ENCODE results near the gene AZU1. TPM values are rescaled to one million over a fixed set of nuclear protein-coding genes. Genes with fewer than 3 reads are reported as not detected.
"Not testable (repeated sequence)": the region's sequence is repeated elsewhere in the genome, so short reads cannot be mapped to it uniquely, and the experiment has no call there.

AZU1 gene
- total RNA-seq, 1 donor from 2014 or later: not detected

DNA sequence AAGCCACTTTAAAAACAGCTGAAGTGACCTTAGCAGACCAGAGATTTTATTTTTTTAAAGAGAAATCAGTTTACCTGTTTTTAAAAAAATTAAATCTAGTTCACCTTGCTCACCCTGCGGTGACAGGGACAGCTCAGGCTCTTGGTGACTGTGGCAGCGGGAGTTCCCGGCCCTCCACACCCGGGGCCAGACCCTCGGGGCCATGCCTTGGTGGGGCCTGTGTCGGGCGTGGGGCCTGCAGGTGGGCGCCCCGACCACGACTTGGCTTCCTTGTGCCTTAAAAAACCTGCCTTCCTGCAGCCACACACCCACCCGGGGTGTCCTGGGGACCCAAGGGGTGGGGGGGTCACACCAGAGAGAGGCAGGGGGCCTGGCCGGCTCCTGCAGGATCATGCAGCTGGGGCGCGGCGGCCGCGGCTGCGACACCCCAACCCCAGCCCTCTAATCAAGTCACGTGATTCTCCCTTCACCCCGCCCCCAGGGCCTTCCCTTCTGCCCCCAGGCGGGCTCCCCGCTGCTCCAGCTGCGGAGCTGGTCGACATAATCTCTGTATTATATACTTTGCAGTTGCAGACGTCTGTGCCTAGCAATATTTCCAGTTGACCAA, 16.7 kb upstream of the AZU1 start:
- ATAC-seq: no peak

DNA sequence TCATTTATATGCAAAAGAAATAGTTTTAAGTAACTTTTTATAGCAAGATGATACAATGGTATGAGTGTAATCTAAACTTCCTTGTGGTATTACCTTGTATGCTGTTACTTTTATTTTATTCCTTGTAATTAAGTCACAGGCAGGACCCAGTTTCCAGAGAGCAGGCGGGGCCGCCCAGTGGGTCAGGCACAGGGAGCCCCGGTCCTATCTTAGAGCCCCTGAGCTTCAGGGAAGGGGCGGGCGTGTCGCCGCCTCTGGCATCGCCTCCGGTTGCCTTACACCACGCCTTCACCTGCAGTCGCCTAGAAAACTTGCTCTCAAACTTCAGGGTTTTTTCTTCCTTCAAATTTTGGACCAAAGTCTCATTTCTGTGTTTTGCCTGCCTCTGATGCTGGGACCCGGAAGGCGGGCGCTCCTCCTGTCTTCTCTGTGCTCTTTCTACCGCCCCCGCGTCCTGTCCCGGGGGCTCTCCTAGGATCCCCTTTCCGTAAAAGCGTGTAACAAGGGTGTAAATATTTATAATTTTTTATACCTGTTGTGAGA, 16.1 kb upstream of the AZU1 start:
- ATAC-seq: no peak

DNA sequence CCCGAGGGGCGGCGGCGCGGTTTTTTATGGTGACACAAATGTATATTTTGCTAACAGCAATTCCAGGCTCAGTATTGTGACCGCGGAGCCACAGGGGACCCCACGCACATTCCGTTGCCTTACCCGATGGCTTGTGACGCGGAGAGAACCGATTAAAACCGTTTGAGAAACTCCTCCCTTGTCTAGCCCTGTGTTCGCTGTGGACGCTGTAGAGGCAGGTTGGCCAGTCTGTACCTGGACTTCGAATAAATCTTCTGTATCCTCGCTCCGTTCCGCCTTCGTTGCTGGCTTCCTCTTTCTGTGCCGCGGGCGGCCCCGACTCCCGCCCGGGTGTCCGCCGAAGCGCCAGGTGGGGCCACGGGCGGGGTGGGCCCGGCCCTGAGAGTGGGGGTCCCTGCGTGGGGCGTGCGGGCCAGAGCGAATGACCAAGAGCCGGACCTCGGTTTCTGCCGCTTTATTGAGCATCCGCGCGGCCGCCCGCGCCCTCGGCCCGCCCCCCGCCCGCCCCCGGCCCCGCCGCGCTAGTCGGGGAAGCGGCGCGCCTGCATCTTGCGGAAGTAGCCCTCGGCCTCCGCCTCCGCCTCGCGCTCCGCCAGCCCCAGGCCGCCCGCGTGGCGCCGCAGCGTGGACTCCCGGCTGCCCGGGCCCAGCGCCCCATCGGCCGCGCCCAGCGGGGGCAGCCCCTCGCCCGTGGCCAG, 15.4 kb upstream of the AZU1 start:
- ATAC-seq: no peak

DNA sequence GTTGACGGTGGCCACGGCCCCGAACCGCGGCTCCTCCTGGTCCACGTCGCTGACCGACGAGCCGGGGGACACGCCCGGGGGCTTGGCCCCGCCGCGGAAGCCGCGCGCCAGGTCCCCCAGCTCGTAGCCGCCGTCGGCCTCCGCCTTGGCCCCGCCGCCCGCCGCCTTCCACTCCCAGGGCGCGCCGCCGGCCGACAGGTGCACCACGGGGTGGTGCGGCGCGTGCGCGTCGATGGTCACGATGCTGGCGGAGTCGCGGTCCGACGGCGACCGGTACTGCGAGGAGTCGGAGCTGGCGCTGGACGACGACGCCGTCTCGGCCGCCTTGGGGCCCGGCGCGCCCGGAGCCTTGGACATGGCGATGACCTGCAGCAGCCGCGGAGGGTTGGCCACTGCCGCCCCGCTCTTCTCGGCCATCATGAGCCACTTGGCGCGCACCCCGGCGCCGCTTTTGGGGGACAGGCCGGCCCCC, 14.9 kb upstream of the AZU1 start:
- ATAC-seq: no peak

- peak; percentile 2 for ATAC-seq
Observed at GRCh38 chr19:813219-814151, 14.2 kb upstream of the AZU1 start.

DNA sequence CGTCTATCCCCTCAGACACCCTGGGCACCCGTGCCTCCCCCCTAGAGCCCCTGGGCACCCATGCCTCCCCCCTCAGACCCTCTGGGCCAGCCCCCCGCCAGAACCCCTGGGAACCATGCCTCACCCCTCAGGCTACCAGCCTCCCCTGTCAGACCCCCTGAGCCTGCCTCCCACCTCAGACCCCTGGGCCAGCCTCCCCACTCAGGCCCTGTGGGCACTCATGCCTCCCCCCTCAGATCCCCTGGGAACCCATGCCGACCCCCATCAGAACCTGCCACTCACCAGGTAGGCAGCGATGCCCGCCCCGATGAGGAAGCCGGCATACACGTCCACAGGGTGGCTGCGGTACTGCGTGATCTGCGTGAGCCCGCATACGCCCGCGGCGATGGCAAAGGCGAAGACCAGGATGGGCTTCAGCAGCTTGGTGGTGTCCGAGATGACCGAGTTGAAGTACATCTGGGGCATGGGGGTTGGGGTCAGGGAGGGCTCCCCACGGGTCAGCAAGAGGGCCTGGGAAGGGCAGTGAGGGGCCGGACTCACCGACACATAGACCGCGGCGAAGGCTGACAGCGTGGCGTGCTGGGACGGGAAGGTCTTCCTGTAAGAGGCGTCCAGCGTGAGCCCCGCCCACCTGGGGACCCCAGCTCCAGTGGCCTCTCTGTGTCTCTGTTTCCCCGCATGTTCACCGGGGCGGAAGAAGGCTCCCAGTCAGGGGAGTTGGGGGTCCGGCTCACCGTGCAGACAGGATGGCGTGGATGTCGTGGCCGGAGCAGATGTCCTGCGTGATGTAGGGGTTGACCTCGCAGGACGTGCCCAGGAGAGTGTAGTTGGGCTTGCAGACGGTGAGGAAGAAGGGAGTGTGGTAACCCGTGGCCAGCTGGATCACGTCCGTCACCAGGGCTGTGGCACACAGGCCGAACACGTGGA, 13.2 kb upstream of the AZU1 start:
- ATAC-seq: peak; percentile 18

GRCh38 chr19:815079-815774, 12.4 kb upstream of the AZU1 start:
- peak; percentile 19 for ATAC-seq

GRCh38 chr19:815775-816499, 11.7 kb upstream of the AZU1 start:
- ATAC-seq: no peak

DNA sequence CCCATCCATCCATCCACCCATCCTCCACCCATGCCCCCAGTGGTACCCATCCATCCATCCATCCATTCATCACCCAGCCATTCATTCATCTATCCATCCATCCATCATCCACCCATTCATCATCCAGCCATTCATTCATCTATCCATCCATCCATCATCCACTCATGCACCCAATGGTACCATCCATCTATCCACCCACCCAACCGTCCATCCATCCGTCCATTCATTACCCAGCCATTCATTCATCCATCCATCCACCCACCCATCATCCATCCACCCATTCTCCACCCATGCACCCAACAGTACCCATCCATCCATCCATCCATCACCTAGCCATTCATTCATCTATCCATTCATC, 11.2 kb upstream of the AZU1 start:
- ATAC-seq: no peak

DNA sequence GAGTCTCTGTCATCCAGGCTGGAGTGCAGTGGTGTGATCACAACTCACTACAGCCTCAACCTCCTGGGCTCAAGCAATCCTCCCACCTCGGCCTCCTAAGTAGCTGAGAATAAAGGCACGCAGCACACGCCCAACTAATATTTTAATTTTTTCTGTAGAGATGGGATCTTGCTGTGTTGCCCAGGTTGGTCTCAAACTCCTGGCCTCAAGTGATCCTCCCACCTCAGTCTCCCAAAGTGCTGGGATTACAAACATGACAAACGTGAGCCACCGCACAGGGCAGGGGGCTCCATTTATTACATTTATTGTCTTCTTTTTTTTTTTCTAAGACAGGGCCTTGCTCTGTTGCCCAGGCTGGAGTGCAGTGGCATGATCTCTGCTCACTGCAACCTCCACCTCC, 7.4 kb upstream of the AZU1 start:
- ATAC-seq: not testable (repeated sequence)

- ATAC-seq: no peak
Observed at GRCh38 chr19:821231-821824, 6.3 kb upstream of the AZU1 start.

DNA sequence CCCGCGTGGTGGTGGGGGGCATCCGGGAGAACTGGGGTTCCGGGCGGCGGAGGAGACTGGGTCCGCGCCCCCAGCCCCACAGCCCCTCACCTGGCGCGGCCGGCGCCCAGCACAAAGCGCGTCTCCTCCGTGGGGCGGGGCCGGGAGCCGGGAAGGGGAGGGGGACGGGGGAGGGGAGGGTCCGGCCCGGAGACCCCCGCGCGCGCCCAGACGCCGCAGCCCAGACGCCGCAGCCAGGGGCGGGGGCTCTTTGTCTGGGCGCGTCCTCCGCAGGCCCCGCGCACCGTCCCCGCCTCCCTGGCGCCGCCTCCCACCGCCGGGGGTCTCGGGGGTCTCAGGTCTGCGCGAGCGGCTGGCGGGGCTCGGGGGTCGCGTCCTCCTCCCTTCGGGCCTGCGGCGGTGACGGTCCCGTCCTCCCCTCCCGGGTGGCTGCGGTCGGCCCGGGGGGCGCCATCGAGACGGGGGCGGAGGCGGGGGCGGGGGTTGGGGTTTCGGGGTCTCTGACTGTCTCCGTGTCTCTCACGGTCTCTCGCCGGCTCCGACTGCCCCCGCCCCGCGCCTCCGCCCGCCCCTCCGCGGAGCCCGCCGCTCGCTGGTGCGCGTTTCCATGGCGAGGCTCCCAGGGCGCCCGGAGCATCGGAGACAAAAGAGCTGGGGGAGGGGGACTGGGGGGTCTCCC, 5.7 kb upstream of the AZU1 start, which contains the start of gene PLPPR3:
Gene PLPPR3, minus strand, starts transcription at position 131 of the 679 bp plus-strand sequence. CDS start 396 bp downstream, outside the sequence.
- ATAC-seq: no peak

GRCh38 chr19:823565-824121, 4.0 kb upstream of the AZU1 start:
- ATAC-seq: no peak

- ATAC-seq: no peak
Observed at GRCh38 chr19:824885-825284, 2.8 kb upstream of the AZU1 start.

DNA sequence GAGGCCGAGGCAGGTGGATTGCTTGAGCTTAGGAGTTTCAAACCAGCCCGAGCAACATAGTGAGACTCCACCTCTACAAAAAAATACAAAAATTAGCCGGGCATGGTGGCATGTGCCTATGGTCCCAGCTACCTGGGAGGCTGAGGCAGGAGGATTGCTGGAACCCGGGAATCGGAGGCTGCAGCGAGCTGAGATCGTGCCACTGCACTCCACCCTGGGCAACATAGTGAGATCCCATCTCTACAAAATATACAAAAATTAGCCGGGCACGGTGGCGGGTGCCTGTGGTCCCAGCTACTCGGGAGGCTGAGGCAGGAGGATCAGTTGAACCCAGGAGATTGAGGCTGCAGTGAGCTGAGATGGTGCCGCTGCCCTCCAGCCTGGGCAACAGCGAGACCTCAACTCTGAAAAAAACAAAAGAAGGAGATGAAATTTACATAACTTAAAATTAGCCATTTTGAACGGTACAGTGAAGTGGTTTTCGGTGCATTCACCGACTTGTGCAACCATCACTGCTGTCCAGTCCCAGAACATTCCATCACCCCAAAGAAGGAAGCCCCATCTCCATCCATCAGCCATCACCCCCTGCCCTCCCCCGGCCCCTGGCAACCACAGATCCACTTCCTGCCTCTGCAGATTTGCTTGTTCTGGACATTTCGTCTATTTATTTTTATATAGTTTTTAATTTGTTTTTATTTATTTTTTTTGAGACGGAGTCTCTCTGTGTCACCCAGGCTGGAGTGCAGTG, 1.6 kb upstream of the AZU1 start:
- ATAC-seq: no peak

- peak; percentile 7 for ATAC-seq
Observed at GRCh38 chr19:827314-827709, 325 bp upstream of the AZU1 start.

GRCh38 chr19:829129-829758, 1.6 kb downstream of the AZU1 start:
- no peak for ATAC-seq

Data from esophagus mucosa (tissue), 1 donor.